Measurements from ENCODE around the gene NECAB2.

DNA sequence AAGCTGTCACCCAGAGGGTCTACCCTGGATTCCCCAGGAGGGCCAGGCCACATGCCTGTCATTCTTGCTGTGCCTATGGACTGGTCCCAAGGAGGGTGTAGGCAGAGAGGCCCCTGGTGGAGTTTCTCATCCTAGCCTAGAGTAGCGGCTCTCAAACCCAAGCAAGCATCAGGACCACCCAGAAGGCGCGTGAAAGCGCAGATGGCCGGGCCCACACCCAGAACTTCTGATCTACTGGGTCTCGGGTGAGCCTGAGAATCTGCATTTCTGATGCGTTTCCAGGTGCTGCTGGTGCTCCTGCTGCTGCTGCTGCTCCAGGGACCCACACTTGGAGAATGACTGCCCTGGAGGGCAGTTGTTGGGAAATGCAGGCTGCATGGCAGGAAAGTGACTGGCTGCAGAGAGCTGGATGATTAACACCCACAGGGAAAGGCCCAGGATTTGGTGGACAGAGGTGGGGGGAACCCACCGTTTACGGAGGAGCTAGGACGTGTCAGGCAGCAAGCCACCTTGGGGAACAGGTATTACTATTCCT is 24.5 kb upstream of the NECAB2 start:
- no peak for TF ChIP-seq EZH2 (IDR thresholded peaks at IDR 0.05; ENCODE audit: borderline replicate concordance, low read depth, low read length, severe bottlenecking)
- TF ChIP-seq, protein P1, sequence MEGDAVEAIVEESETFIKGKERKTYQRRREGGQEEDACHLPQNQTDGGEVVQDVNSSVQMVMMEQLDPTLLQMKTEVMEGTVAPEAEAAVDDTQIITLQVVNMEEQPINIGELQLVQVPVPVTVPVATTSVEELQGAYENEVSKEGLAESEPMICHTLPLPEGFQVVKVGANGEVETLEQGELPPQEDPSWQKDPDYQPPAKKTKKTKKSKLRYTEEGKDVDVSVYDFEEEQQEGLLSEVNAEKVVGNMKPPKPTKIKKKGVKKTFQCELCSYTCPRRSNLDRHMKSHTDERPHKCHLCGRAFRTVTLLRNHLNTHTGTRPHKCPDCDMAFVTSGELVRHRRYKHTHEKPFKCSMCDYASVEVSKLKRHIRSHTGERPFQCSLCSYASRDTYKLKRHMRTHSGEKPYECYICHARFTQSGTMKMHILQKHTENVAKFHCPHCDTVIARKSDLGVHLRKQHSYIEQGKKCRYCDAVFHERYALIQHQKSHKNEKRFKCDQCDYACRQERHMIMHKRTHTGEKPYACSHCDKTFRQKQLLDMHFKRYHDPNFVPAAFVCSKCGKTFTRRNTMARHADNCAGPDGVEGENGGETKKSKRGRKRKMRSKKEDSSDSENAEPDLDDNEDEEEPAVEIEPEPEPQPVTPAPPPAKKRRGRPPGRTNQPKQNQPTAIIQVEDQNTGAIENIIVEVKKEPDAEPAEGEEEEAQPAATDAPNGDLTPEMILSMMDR (IDR thresholded peaks at IDR 0.05; ENCODE audit: borderline replicate concordance, extremely low read depth, low read length, poor library complexity, severe bottlenecking): no peak
